GM19025 (cell line): ENCODE results near the gene TBKBP1.
"Not testable (repeated sequence)": the region's sequence is repeated elsewhere in the genome, so short reads cannot be mapped to it uniquely, and the experiment has no call there.

Source experiments
- ATAC-seq: cut with Tn5 transposase; IDR thresholded peaks from one replicate; pipeline ENCODE4 v1.9.1; 2021; ENCODE audit warnings: mild to moderate bottlenecking, low read depth, moderate library complexity; ENCODE audit not compliant: unreplicated experiment

TBKBP1 gene

DNA sequence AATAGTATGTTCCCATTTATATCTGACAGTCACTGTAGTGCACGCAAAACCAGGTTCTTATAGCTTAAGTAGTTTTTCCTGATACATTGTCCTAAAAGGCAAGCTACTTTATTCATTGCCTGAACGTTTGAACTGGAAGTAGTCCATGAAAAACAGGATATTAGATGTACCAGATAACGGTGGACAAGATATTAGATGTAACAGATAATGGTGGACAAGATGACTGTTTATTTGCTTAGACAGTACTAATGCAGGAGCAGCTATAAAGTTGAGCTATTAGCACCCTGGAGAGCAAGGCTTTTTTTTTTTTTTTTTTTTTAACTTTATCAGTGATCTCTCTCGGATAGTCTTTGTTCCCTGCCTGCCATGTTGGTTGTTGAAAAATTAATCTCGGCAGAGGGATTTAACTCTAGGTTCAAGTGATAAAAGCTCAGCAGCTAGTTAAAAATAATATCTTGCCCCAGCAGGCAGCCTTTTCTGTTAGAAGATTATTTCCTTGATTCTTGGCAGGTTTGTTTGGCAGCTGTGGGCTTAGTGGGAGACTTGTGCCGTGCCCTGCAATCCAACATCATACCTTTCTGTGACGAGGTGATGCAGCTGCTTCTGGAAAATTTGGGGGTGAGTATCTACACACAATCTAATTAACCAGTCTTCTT is 17.3 kb upstream of the TBKBP1 start:
- no peak for ATAC-seq

DNA sequence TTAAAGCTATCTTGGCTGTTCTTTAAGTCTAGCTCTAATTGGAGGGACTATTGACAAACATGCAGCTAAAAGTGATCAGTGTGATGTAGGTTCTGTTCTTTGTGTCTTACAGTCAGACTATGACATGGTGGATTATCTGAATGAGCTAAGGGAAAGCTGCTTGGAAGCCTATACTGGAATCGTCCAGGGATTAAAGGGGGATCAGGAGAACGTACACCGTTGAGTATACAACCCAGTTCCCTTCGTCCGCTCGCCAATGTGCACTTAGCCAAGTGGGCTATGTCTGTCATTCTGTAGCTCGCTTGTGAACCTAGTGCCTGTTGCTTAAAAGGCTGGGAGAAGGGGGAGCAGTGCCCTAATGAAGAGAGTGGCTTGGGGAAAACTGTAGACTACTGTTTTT is 15.8 kb upstream of the TBKBP1 start:
- ATAC-seq = no peak

GRCh38 chr17:47682138-47682537 is 11.8 kb upstream of the TBKBP1 start:
- no peak for ATAC-seq

- ATAC-seq = not testable (repeated sequence)
Observed at GRCh38 chr17:47682727-47683126, 11.2 kb upstream of the TBKBP1 start.

DNA sequence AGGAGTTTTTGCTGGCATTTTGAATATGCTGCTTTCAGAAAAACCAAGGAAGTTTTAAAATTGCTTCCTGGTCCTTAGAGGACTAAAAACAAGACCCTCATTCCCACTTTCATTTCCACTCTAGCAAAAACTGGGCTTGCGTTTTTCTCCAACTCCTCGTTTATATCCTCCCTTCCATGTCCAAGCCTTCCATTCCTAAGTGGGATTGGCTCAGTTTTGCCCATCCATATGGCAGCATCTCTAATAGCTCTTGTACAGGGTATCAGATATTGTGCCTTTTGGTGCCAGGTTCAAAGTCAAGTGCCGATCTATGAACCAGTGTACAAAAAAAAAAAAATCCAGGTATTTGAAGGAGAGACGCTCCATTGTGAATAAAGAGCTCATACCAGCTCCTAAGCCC is 9.9 kb upstream of the TBKBP1 start:
- ATAC-seq = no peak

GRCh38 chr17:47684535-47685193 is 9.3 kb upstream of the TBKBP1 start:
- ATAC-seq = no peak

DNA sequence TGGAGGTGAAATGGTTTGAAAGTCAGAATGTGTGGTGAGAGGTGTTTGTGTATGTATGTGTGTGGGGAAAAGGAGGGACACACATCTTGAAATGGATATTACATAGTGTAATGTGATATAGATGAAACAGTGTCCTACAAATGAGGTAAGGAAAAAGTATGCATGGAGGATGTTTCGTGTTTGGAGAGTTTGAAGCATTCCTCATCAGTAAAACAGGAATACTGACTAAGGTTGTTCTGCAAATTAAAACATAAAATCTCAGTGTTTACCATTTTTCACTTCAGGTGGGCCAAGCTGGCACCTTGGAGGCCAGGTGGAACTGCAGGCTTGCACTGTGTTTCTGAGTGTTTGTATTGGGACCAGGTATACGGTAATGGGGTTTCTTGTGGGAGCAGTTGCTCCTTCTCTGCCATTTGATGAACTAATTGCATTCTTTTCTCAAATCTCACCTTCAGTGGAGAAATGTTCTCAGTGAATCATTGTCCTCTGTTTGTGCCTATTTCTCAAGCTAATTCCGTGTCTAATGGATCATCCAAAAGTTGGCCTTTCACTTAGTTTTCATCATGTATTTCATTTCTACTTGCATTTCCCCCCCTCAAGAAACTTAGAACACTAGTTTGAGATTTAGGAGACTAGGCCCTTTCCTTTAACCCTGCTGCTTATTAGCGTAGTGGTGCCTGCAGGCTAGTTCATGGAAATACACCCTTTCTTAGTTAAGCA is 8.2 kb upstream of the TBKBP1 start:
- ATAC-seq = no peak

- no peak for ATAC-seq
Observed at GRCh38 chr17:47686276-47686635, 7.7 kb upstream of the TBKBP1 start.

- no peak for ATAC-seq
Observed at GRCh38 chr17:47686664-47687327, 7.2 kb upstream of the TBKBP1 start.

DNA sequence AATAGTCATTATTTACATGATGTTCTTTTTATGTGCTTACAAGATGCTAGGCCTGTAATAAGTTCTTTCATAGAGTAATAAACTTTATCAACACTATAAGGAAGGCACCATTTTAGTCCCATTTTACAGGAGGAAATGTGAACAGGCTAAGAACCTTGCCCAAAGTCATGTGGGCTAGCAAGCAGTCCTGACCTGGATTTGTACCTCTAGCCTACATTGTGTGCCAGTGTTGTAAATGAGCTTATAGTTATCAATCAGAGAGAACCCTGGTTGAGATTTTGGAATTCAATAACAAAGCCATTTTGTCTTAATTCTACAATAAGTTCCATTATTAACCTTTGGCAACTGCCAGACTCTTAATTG is 6.7 kb upstream of the TBKBP1 start:
- ATAC-seq = no peak

DNA sequence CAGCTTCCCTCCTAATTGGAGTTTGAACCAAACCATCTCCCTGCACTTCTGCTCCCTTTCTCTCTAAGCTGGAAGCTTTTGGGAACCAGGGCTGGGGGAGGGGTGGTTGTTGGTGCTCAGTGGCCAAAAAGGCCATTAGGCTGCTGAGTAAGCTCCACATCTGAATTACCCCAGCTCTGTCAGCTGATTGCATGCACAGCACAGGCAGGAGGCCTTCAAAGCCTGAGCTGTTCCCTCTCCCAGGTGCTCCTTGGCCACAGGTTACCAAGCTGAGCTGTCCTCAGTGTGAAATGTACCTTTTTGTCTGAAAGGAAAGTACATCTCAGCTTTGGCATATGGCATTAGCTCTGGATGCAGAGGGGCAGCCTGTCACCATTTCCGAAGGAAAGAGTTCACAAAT is 6.2 kb upstream of the TBKBP1 start:
- no peak for ATAC-seq

DNA sequence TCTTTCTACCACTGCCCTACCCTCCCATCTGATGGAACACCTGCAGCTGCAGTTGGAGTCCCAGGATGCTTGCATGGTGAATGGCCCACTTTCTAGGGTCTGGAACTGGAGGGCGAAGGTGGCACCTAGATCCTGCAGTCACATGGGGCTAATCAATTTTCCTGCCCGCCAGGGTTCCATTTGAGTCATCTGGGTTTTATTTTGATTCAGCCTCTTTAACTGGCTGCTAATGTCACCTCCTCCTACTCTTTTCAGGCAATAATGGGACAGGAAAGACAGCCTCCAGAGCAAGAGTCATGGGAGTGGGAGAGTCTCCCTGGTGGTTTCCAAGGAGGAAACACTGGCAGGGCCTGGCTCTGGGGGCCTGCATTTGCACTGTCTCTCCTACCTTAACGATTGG is 3.8 kb upstream of the TBKBP1 start:
- ATAC-seq = no peak

GRCh38 chr17:47692137-47692894 is 1.6 kb upstream of the TBKBP1 start:
- no peak for ATAC-seq

- no peak for ATAC-seq
Observed at GRCh38 chr17:47692895-47693730, 848 bp upstream of the TBKBP1 start.

DNA sequence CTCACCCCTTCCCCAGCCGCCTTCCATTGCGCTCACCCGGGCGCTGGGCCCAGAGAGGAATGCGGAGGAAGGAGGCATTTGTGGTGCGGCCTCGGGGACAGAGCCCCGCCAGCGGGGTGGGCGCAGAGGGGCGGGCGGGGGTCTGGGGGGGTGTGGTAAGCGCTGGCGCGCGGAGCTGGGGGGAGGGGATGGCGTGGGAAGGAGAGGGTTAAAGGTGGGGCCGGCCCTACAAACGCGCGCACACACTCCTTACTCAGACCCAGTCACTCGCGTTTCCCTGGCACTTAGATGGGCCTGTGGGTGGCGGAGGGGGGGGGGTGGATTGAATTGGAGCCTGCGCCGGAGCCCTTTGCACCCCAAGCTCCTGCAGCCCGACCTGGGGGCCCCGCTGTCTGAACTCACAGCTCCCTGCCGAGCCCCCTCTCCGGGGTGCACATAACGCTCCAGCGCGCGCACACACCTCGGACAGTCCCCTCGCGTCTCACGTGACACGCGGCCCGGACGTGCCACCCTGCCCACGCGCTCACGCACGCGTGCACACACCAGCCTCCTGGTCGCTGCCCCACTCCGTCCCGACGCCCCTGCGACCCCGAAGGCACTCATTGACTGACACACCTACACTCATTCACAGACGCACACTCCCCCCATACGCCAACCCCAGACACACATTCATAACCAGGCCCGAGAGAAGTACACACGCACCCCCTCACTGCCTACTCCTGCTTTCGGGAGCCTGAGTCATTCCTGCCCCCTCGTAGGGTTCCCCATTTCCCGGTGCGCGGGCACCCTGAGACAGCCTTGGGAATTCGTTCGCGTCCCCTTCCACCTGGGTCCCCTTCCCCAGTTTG is 844 bp downstream of the TBKBP1 start:
- no peak for ATAC-seq

DNA sequence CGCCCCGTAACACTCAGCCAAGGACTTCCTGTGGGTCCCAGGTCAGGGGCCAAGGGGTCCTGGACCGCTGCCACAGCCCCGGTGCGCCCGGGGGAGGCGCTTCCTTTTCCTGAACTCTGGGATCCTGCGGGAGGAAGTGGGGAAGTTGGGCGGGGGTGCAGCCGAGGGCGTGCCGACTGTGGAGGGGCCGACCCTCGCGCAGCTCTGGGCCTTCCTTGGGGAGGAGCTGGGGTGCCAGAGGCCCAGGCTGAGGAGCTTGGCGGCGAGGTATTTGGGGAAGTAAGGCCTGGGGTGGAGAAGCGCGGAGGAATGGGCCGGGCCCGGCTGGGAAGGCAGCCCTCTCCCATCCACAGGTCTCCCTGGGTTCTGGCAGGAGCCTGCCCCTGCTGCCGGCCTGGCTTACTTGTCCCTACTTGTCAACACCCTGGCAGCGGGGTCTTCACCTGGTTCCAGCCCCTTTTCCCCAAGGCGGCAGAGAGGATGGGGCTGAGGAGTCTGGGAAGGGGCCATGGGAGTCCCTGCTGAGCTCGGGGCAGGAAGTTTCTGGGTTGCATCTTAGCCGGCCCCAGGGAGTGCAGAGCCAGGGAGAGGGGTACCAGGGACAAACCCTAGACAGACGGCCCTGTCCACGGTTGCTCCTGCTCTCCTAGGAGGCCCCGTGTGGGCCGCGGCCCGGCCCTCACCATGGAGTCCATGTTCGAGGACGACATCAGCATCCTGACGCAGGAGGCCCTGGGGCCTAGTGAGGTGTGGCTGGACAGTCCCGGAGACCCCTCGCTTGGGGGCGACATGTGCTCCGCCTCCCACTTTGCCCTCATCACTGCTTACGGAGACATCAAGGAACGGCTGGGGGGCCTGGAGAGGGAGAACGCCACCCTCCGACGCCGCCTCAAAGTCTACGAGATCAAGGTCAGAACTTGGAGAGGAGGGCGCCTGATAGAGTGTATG is 1.7 kb downstream of the TBKBP1 start:
- ATAC-seq = no peak

DNA sequence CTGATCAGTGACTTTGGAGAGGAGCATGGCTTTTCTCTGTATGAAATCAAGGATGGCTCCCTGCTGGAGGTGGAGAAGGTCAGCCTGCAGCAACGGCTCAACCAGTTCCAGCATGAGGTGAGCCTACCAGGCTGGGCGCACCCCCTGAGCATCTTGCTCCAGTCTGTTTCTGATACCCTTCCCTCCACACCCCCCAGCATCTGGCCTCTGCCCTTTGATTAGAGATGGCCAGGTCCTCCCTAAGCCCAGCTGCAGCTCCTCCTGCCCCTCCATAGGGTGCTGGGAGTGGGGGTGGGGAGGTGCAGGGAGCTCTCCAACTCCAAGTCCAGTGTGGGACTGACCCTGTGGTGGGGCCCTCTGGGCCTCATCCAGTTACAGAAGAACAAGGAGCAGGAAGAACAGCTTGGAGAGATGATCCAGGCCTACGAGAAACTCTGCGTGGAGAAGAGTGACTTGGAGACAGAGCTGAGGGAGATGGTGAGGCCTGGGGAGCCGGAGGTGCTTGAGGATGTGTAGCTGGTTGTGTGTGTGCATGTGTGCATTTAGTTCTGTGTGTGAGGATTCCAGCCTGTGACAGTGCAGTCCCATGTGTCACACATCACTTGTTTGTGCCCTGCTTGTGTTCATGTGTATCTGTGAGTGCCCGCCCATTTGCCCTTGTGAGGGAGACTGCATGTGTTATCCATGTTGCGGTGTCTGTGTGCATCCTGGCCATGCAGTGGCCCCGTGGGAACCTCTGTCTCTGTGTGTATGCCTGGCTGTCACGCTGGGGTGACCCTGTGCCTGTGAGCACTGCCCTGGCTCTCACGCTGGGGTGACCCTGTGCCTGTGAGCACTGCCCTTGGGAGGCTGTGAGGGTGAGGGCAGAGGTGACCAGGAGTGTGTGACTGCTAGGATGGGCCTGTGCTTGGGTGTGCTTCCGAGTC is 3.0 kb downstream of the TBKBP1 start:
- no peak for ATAC-seq
